Hippocampal formation (tissue), 2 donors: ENCODE measurements around the gene WDFY1.
"Not testable (repeated sequence)": the region's sequence is repeated elsewhere in the genome, so short reads cannot be mapped to it uniquely, and the experiment has no call there.

Experiments used
- DNase-seq, 2 donors: peaks; one replicate each; lab custom pipeline; 2025; lab: John Stamatoyannopoulos, UW

WDFY1 gene

GRCh38 chr2:223957092-223957851 lies 12.1 kb upstream of the WDFY1 start, which contains the start of gene MRPL44:
MRPL44 (plus strand) TSS chr2:223957463; CDS start chr2:223957473, 10 bp downstream.
- peak; percentile 96 to 97 for DNase-seq

DNA sequence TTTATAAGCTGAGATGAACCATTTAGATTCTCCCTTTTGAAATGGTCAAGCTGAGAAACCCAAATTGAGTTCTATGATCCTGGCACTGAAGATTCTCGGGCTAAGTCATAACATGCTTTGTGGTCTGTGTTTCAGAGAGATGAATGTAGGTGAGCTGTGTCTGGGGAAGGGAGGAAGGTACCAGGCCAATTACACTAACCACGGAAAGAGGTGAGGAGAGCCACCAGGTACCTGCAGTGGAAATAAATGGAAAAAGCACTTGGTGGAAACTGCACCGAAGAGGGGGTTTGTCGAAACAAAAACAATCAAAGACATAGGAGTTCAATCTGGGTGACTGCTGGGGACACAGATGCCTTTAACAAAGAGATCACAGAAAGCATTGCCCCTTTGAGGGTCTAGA lies 11.2 kb upstream of the WDFY1 start:
- no peak for DNase-seq

DNA sequence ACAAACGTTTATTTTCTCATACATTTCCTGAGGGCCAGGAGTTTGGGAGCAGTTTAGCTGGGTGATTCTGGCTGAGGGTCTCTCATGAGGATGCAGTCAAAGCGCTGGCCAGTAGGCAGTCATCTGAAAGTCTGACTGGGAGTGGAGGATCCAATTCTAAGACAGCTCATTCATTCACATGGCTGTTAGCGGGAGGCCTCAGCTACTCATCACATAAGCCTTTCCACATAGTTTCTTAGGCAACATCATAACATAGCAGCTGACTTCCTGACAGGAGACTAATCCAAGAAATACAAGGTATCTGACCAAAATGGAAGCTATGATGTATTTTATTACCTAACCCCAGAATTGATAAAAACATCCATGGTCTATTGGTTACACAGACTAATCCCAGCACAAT lies 9.3 kb upstream of the WDFY1 start:
- DNase-seq: no peak

GRCh38 chr2:223952280-223952968 lies 7.3 kb upstream of the WDFY1 start:
- DNase-seq: no peak

GRCh38 chr2:223950448-223951347 lies 5.6 kb upstream of the WDFY1 start:
- no peak for DNase-seq

- DNase-seq: no peak
Measured at GRCh38 chr2:223949241-223949840, 4.2 kb upstream of the WDFY1 start.

DNA sequence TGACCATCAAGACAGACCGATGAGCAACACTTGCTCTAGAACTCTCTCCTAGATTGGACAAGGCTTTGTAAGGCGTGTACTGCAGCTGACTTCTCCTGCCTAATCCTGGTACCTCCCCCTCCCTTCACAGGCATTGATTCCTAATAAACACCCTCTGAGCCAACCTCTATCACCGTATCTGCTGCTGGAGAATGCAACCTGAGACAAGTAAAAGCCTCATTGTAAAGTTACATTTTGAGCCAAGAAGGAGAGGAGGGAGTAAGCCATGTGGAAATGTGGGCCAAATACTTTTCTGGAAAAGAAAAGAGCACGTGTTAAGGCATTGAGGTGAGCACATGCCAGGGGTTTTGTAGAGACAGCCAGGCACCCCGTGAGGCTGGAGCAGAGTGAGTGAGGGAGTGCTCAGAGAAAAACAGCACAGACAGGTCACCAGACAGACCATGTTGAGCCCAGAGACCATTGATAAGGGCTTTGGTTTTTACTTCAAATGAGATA lies 2.6 kb upstream of the WDFY1 start:
- DNase-seq: no peak

GRCh38 chr2:223945755-223946154 lies 620 bp upstream of the WDFY1 start:
- DNase-seq: no peak

DNA sequence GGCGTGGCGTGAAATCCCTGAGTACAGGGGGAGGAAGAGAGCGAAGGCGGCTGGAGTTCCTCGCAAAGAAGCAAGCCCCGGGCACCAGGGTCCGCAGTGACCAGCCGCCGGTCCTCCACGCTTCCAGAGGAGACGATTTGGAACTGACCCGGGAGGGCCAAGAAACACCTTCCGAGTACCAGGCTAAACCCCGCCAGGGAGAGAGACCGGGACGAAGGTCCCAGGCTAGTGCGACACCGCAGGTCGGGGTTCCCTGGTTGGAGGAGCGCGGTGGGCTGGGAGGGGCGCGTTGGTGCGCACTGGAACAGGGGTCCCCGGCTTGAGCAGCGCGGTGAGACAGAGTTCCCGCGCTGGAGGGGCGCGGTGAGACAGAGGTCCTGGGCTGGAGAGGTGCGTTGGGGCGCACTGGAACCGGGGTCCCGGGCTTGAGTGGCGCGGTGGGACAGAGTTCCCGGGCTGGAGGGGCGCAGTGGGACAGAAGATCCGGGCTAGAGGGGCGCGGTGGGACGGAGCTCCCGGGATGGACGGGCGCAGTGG lies 901 bp downstream of the WDFY1 start:
- DNase-seq: peak; percentile 36 to 55

GRCh38 chr2:223943561-223944008 lies 1.6 kb downstream of the WDFY1 start:
- DNase-seq: peak in 1 of 2 donors; percentile 55

DNA sequence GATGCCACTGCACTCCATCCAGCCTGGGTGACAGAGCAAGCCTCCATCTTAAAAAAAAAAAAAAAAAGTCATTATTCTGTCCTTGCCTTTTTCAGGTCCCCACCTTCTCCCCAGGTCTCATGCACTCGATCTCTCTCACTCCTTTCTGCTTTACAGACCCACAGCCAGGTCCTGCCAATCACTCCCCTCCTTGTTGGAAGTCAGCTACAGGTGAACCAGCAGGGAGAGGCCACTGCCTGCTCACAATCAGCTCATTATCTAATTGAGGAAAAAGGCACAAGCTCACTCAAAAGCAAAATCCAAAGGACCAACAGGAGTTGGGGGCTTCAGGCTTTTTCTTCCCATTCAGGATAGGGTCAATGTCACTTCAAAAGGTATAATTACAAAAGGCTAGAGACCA lies 2.0 kb downstream of the WDFY1 start:
- no peak for DNase-seq

GRCh38 chr2:223941579-223942277 lies 3.4 kb downstream of the WDFY1 start:
- no peak for DNase-seq

DNA sequence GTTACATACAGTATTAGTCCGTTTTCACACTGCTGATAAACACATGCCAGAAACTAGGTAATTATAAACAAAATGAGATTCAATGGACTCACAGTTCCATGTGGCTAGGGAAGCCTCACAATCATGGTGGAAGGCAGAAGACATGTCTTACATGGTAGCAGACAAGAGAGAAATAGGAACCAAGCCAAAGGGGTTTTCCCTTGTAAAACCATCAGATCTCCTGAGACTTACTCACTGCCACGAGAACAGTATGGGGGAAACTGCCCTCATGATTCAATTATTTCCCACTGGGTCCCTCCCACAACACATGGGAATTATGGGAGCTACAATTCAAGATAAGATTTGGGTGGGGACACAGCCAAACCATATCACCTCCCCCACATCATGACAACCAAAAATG lies 5.7 kb downstream of the WDFY1 start:
- not testable (repeated sequence) for DNase-seq

GRCh38 chr2:223937535-223937934 lies 7.6 kb downstream of the WDFY1 start:
- DNase-seq: no peak

- no peak for DNase-seq
Measured at GRCh38 chr2:223936862-223937326, 8.2 kb downstream of the WDFY1 start.

DNA sequence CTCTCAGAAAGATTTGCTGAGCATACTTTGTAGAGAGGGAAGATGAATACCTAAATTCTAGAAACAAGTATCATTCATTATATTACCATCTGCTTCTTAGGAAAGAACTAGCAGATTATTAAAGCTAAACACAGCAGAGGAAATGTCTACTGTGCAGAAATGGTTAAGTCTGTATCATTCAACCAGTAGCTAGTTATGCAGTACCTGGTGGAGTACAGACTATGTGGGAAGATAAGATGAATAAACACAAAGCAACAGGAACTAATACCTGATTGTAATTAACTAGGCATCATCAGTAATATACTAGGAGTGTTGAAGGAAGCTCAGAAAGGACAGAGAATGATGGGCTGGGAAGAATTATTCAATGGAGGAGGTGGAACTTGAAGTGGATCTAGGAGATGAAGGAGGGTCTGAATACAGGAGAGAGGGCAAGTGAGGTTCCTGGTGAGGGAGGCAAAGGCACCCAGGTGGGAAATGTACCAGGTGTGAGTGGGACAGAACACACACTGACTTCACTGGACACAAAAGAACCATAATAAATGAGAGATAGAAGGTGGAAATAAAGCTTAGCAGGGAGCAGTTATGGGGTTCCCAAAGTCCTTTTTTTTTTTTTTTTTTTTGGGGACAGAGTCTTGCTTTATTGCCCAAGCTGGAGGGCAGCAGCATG lies 9.5 kb downstream of the WDFY1 start:
- no peak for DNase-seq

DNA sequence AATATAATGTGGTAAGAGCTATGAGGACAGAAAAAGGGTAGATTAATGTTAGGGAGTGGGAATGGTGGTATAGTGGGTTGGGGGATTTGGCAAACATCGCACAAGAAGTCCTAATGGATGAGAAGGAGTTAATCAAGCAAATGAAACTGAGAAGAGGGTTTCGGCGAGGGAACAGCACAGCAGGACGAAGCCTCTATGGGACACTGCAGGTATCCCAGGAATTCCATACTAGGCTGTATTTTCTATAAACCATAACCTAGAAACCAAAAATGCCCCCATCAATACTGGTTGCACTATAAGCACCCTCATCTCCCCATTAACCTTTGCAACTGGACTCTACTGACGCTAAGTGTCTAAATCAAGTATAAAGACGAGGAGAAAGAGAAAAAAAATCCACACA lies 10.3 kb downstream of the WDFY1 start:
- DNase-seq: no peak

GRCh38 chr2:223932816-223933800 lies 12.0 kb downstream of the WDFY1 start:
- peak in 1 of 2 donors; percentile 52 for DNase-seq
